Prostate gland (tissue), 2 donors: Measurements from ENCODE around the gene SFT2D1. TPM values are rescaled to one million over a fixed set of nuclear protein-coding genes. Genes with fewer than 3 reads are reported as not detected.

Source experiments
- DNase-seq: peaks from one replicate; pipeline ENCODE4 v3.0.0-alpha.2; 2019; ENCODE audit warnings: low spot score
- H3K27ac ChIP-seq, 2 donors: fragments of 200-600 bp; sonication (generic); 2 replicates each; pipeline ENCODE4 v1.5.1; 2017 to 2019
- H3K27me3 ChIP-seq: fragments of 200-600 bp; sonication (generic); replicated peaks from 2 replicates; pipeline ENCODE4 v1.5.1; 2019; ENCODE audit not compliant: insufficient read depth
- H3K36me3 ChIP-seq, 2 donors: fragments of 200-600 bp; sonication (generic); 1 replicate in 1 of 2; 2 replicates in 1 of 2; pipeline versions ENCODE4 v1.5.1 to v1.8.1; 2017 to 2019
- H3K4me1 ChIP-seq: fragments of 200-600 bp; sonication (generic); replicated peaks from 2 replicates; pipeline ENCODE4 v1.5.1; 2019
- H3K4me3 ChIP-seq, 2 donors: fragments of 200-600 bp; sonication (generic); 2 replicates each; pipeline ENCODE4 v1.5.1; 2017 to 2019
- H3K9me3 ChIP-seq: fragments of 200-600 bp; sonication (generic); 2 replicates; pipeline ENCODE4 v1.5.1; 2017
- POLR2A ChIP-seq: fragments of 450-650 bp; IDR thresholded peaks from one replicate; pipeline ENCODE4 v1.6.1; 2016; ENCODE audit warnings: antibody characterized with exemption, mild to moderate bottlenecking
- POLR2AphosphoS5 ChIP-seq: sonication (generic); formaldehyde crosslinking; IDR thresholded peaks from one replicate; pipeline ENCODE4 v1.6.1; 2017; ENCODE audit warnings: antibody characterized with exemption
- WGBS: methylation state at CpG from one replicate; pipeline ENCODE4 v1.1.5; 2018; 5-methylcytosine and 5-hydroxymethylcytosine counted together
- intact Hi-C: fragments of 100-400 bp; cut with DNase I; formaldehyde crosslinking; loops from one replicate; pipeline ENCODE4 v1.14.2; 2022
- total RNA-seq, 2 donors: library from RNA; depleted of rRNA; stranded (reverse); fragments of >200 nt; gene quantifications; one replicate each; pipeline ENCODE4 v1.1.0, GENCODE V29; 2016
- TF ChIP-seq, protein P1 (sequence below), 4 experiments: fragments of 200-600 bp in 2 of 4; fragments of 450-650 bp in 2 of 4; sonication (generic) in 2 of 4; IDR thresholded peaks; 1 replicate in 3 of 4; 2 replicates in 1 of 4; pipeline ENCODE4 v1.5.1; 2016 to 2019; ENCODE audit warnings: antibody characterized with exemption in 4 of 4, mild to moderate bottlenecking in 2 of 4, moderate library complexity in 2 of 4

SFT2D1 gene
- total RNA-seq, 2 donors from 2014 or later: 64.8 to 72.3 TPM

DNA sequence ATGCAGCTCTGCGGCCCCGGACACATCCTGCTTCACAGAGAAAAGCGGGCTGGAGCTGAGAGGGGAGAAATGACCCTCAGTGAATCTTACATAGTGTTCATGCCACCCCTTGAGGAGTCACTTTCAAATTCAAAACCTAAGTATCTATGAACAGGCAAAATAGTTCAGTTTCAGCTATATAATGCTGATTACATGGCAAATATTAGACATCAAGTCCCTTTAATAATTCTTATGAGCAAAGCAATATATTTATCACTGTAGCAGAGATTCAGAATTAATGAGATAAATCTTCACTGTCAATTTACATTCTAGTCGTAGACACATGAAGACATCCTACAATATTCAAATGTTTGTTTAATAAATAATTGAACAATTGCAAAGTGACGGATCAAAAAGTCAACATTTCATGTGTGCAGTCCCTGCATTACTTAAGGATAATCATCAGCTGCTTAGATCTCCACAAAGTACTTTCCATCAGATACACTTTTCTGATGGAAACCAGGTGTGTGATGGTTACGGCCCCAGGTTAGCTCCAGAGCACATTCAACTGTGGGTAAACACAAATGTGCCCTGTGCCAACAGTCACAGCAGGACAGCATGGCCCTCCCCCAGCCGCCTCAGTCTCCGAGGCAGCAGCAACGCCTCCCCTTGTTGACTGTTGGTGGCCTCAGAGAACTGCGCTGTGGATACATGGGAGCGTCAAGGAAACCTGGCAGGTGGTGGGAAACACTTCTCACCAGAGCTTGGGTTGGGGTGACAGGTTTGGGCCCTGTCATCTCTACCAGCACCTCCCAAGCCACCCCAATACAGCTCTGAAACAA is 33.4 kb downstream of the SFT2D1 start:
- Histone ChIP-seq H3K4me3 (no peak overlapping the region), H3K9me3 (no peaks in the 10 kb centered on the region), H3K27ac (no peak overlapping the region), H3K27me3 (no peaks in the 10 kb centered on the region), H3K36me3 (no peaks in the 10 kb centered on the region), H3K4me1 (no peaks in the 10 kb centered on the region)
- no peak for DNase-seq
- WGBS: 49% methylated on average over 11 of the region's 11 CpGs
- intact Hi-C loops: no loop called here
- TF ChIP-seq, protein P1, sequence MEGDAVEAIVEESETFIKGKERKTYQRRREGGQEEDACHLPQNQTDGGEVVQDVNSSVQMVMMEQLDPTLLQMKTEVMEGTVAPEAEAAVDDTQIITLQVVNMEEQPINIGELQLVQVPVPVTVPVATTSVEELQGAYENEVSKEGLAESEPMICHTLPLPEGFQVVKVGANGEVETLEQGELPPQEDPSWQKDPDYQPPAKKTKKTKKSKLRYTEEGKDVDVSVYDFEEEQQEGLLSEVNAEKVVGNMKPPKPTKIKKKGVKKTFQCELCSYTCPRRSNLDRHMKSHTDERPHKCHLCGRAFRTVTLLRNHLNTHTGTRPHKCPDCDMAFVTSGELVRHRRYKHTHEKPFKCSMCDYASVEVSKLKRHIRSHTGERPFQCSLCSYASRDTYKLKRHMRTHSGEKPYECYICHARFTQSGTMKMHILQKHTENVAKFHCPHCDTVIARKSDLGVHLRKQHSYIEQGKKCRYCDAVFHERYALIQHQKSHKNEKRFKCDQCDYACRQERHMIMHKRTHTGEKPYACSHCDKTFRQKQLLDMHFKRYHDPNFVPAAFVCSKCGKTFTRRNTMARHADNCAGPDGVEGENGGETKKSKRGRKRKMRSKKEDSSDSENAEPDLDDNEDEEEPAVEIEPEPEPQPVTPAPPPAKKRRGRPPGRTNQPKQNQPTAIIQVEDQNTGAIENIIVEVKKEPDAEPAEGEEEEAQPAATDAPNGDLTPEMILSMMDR (IDR thresholded peaks at IDR 0.05): no peak
- TF ChIP-seq POLR2A: no peak
- TF ChIP-seq POLR2AphosphoS5: no peak

DNA sequence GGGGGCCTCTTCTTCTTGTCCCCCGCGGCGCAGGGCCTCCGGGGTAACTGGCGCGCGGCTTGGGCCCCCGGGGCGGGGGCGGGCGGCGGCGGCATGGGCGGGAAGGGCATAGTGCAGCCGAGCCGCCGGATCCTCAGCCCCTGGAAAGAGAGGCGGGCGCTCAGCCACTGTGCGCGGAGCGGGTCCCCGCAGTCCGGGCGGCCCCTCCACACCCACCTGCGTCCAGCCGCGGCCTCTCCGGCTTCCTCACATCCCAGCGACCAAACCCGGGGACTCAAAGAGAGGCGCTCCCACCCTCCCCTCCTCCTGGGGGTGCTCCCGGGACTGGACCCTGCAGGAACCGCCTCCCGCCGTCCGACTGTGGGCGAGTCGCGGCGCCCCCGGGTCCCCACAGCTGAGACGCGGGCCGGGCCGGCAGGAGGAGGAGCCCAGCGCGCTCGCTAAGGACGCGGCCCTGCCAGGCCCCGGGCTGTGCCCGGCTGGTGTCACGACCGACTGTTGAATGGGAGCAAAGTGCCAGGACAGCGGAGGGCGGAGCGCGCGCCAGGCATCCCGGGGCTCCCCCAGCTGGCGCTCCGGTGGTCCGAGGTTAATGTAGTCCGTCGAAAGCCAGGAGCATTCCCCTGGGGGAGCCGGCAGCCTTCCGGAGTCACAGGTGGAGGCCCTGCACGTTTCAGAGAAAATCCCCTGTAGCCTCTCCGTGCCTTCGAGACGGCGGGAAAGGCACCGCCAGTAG is 34.1 kb downstream of the SFT2D1 start, which contains the start of gene PRR18:
TSS of gene PRR18 (minus strand) at position 360 of the 736 bp plus-strand sequence. CDS start at position 110, 250 bp downstream.
- no peaks in the 10 kb centered on the region for H3K36me3 ChIP-seq
- DNase-seq: no peak
- no peak for TF ChIP-seq POLR2A
- TF ChIP-seq, protein P1 (IDR thresholded peaks at IDR 0.05): no peak
- TF ChIP-seq POLR2AphosphoS5: no peak
- no peak within 1 kb of the TSS for H3K27ac ChIP-seq
- WGBS: 2% methylated on average over 66 of the region's 74 CpGs
- no peaks in the 10 kb centered on the region for H3K4me1 ChIP-seq
- no peaks in the 10 kb centered on the region for H3K27me3 ChIP-seq
- peak within 1 kb of the TSS; percentile 28 to 43 for H3K4me3 ChIP-seq
- intact Hi-C loops: no loop called here
- no peaks in the 10 kb centered on the region for H3K9me3 ChIP-seq

DNA sequence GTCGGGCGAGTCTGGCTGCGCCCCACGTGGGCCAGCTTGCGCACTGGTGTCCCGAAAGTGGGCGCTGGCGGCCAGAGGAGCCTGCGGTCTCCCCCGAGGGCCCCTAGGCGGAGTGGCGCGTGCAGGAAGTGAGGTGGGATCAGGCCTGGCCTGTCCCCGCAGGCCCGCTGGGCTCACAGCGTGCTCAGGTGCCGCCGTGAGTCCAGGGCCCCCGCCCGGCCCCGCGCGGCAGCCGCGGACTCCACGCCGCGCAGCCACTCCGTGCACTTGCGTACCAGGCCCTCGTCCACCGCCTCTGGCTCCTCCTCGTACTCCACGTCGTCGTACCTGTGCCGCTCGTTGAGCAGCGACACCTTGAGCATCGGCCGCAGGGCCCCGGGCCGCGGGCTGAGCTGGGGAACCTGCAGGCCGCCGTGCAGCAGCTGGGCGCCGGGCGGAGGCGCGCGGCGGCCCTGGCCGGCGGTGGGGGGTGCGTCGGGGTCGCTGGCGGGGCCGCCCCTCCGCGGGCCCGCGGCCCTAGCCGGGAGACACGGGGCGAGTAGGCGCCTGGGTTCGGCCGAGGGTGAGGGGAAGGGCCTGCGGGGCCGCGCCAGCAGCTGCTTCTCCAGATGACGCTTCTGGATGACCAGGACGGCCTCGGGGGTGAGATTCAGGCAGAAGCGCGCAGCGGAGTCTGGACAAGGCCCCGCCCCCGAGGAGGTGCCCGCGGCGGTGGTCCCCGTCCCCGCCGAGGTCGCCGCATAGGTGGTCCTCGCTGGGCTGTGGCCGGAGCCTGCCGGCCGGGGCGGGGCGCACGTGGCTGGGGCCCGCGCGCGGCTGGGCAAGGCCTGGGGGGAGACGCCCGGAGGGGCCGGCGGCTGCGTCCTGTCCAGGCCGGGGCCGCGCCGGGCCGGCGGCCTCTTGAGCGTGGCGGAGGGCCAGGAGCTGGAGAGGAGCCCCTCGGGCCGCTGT is 35.0 kb downstream of the SFT2D1 start:
- TF ChIP-seq, protein P1 (IDR thresholded peaks at IDR 0.05): no peak
- TF ChIP-seq POLR2AphosphoS5: no peak
- no peak for TF ChIP-seq POLR2A
- Histone ChIP-seq H3K27me3 (no peaks in the 10 kb centered on the region), H3K4me3 (peak overlapping the region; percentile 28 to 43), H3K36me3 (no peaks in the 10 kb centered on the region), H3K9me3 (no peaks in the 10 kb centered on the region), H3K27ac (no peak overlapping the region), H3K4me1 (no peaks in the 10 kb centered on the region)
- WGBS: 1% methylated on average over 80 of the region's 115 CpGs
- DNase-seq: no peak
- intact Hi-C loops: no loop called here

DNA sequence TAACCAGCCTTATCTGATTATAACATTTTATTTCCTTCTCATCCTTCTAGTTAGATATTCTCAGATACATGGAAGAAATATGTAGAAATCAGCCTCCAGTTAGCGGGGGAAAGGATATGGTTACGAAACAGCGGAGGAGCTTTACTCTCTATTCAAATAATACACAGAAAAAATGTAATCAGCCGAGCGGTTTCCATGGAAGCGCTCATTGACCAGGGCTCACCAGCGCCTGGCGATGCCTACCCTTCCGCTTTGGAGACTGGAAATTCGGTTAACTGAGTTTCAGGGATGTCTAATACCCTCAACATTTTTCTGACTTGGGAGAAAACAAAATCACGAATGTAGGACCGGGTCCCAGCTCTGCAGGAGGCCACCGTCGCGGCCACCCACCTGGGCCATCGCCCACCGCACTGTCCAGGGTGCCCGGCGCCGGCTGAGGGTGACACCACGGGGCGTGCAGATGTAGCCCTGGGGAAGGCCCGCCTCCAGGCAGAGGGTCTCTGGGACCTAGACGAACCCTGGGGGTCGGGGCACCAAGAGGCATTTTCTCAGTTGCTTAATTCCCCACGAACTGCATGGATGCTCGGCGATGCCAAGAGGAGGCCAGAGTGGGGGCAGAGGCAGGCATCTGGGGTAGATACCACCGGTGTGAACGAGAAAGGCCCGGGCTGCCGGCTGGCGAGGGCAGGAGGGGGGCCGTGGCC is 35.8 kb downstream of the SFT2D1 start:
- TF ChIP-seq POLR2AphosphoS5 (no peak), POLR2A (no peak)
- TF ChIP-seq, protein P1 (IDR thresholded peaks at IDR 0.05): no peak
- intact Hi-C loops: no loop called here
- 63% methylated on average over 31 of the region's 34 CpGs for WGBS
- Histone ChIP-seq H3K4me3 (peak overlapping the region; percentile 28 to 43), H3K4me1 (no peaks in the 10 kb centered on the region), H3K27ac (no peak overlapping the region), H3K36me3 (no peaks in the 10 kb centered on the region), H3K27me3 (no peaks in the 10 kb centered on the region), H3K9me3 (no peaks in the 10 kb centered on the region)
- DNase-seq: no peak
